Body of pancreas (tissue), 4 donors: ENCODE results near the gene CELF1.

Experiments
- CTCF ChIP-seq, 7 experiments: fragments of 450-650 bp in 4 of 7; fragments of 200-600 bp in 3 of 7; sonication (generic) in 3 of 7; IDR thresholded peaks; one replicate each; pipeline ENCODE4 v1.5.1; 2016 to 2019; ENCODE audit warnings: antibody characterized with exemption in 7 of 7
- POLR2A ChIP-seq, 3 donors: fragments of 450-650 bp; IDR thresholded peaks; one replicate each; pipeline ENCODE4 v1.6.1; 2016; ENCODE audit warnings: antibody characterized with exemption in 3 of 3, mild to moderate bottlenecking in 2 of 3

GRCh38 chr11:47550288-47551047 is 2.5 kb downstream of the CELF1 start:
- no peak for TF ChIP-seq CTCF (IDR thresholded peaks at IDR 0.05)
- TF ChIP-seq POLR2A (IDR thresholded peaks at IDR 0.05), result no peak
